GM18873 (cell line): ENCODE data around the gene CYB561D1.
A peak's percentile ranks its signal among the peaks of the same experiment; 100 is the strongest.

Experiments used
- ATAC-seq: cut with Tn5 transposase; IDR thresholded peaks from one replicate; pipeline ENCODE4 v1.9.1; 2021; ENCODE audit warnings: mild to moderate bottlenecking, moderate library complexity, moderate number of reproducible peaks; ENCODE audit not compliant: unreplicated experiment, low FRiP score

Gene CYB561D1

DNA sequence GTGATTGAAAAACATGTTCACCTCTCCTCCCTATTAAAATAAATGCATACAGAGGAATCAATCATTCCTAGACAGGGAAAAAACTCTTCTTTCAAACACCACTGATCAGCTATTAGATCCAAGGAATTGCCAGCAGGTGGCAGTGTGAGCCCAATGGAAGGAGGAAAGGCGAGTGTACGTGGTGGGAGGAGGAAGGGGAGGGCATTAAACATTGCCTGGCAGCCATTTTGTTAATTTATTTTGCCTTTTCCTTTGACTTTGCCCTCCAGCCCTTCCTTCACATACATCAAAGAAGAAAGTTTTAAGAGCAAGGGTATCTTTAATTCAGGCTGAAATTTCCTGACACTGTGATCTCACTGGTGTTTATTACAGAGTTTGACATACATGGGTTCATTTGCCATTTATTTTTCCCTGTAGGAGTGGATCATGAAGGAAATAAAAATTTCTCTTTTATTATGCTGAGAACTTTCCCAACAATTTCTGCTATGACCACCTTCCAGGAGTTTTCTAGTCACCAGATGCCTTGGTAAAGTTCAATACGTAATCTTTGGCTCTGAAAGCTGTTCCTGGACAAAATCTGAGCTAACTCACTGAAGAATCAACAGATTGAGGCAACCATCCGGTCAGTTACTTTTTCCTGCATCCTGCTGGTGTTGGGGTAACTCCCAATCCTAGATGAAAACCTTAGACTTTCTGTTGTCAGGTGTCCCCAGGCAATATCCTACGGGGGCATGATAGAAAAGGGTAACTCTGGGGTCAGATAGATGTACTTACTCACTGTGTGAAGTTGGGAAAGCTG is 52.6 kb downstream of the CYB561D1 start:
- ATAC-seq = peak; percentile 48

DNA sequence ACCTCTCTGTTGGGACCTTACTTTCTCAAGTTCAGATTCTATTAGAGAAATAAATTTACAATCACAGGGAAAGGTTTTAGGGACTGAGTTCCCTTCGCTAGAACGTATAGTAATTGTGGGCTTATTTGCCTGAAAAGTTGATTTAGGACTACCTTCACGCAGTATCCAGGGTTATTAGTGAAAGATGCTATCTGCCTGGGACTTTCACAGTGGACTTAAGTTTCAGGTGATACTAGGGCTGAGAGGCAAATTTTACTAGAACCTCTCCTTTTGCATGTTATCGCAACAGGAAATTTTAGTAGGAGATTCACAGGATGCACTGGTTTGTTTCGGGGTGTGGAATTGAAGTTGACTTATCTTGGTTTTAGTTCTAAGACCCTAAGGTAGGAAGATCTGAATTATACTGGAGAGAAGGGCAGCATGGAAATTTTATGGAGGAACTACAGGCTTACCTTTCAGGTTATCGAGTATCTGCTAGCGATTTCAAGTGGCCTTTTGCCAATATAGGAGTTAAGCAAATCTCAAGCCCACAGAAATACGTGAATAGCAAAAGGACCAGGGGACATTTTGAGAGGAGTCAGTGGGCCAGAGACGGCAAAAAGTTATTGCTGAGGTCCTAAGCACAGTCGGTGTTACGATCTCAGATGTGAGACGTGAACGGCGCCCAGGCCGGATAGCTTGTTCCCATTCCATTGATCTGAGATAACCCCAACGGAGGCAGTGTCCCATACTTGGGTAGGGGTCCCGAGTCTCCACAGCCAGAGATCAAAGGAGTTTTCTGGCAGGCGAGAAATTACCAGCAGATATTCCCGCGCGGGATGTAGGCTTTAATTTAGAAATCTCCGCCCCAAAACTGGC is 53.8 kb downstream of the CYB561D1 start:
- no peak for ATAC-seq

DNA sequence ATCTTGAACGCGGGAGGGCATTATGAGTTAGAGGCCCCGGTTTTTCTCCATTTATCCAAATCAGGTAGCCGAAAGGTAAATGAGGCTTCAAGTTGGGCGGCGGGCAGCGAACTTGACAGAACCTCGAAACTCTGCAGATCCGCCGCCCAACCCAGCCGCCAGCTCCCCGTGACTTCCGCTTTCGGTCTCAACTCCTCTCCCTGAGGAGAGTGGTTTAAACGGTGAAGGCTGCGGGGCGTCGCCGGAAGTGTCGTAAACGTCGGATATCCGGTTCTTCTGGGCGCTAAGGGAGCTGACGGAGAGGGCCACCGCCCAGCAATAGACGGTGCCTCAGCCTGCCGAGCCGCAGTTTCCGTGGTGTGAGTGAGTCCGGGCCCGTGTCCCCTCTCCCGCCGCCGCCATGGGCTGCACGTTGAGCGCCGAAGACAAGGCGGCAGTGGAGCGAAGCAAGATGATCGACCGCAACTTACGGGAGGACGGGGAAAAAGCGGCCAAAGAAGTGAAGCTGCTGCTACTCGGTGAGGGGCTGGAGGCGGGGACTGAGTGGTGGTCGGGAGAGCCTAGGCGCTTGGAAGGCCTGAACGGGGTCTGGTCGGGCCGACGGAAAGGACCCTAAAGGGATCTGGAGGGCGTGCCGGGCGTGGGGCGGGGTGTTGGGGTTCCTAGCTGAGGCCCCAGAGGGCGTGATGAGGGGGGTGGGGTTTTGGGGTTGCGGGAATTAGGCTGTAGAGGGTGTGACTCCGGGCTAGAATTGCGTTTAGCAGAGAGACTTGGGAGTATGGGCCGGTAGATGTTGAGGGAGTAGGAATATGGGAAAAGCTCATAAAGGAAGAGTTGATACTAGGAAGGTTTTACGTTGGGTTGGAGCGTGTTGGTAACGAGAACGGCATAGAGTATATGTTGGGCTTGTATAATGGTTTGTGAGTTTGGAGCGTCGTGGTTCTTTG is 54.7 kb downstream of the CYB561D1 start, which contains the start of gene GNAI3:
GNAI3 (plus strand) TSS at position 295 of the 947 bp plus-strand sequence; CDS start at position 401, 106 bp downstream.
- peak; percentile 77 for ATAC-seq
